Effector memory CD8-positive, alpha-beta T cell (primary cell): ENCODE results near the gene FST.

Source experiments
- ATAC-seq: fragments of 150-1000 bp; cut with Tn5 transposase; replicated peaks from 2 replicates; pipeline ENCODE4 v1.10.0; 2021; ENCODE audit warnings: mild to moderate bottlenecking, moderate library complexity
- DNase-seq, 3 experiments: peaks; one replicate each; pipeline ENCODE4 v3.0.0; 2021
- H3K27ac Mint-ChIP-seq, 2 donors: one replicate each; pipeline ENCODE4 v1.8.0; 2022; ENCODE audit warnings: mild to moderate bottlenecking in 2 of 2, mixed read lengths in 2 of 2, moderate library complexity in 2 of 2
- H3K27me3 Mint-ChIP-seq, 2 donors: one replicate each; pipeline ENCODE4 v1.8.0; 2022; ENCODE audit warnings: mixed read lengths in 2 of 2
- H3K36me3 Mint-ChIP-seq: one replicate; pipeline ENCODE4 v1.8.0; 2022; ENCODE audit warnings: mild to moderate bottlenecking, moderate library complexity, mixed read lengths; ENCODE audit not compliant: insufficient read depth
- H3K4me1 Mint-ChIP-seq, 2 donors: one replicate each; pipeline ENCODE4 v1.8.0; 2022; ENCODE audit warnings: low read depth in 2 of 2, mixed read lengths in 2 of 2
- H3K4me3 Mint-ChIP-seq, 2 donors: one replicate each; pipeline ENCODE4 v1.8.0; 2022; ENCODE audit warnings: mild to moderate bottlenecking in 2 of 2, mixed read lengths in 2 of 2, moderate library complexity in 2 of 2
- H3K9me3 Mint-ChIP-seq, 2 donors: one replicate each; pipeline ENCODE4 v1.8.0; 2022; ENCODE audit warnings: mixed read lengths in 2 of 2
- total RNA-seq, 9 experiments: gene quantifications; one replicate each; lab custom pipeline; 2026; lab: John Stamatoyannopoulos, UW

FST gene
- total RNA-seq: 0 to 5.2 (median 0.50) reads per million in 9 experiments

- peak within 1 kb of the TSS; percentile 84 to 91 for H3K4me3 Mint-ChIP-seq
- DNase-seq (no peak), ATAC-seq (no peak)
- peaks cover 47 to 57% of the 10 kb centered on the region in 2 donors for H3K27me3 Mint-ChIP-seq
- H3K27ac Mint-ChIP-seq: peak within 1 kb of the TSS; percentile 62 to 67
- no peaks in the 10 kb centered on the region for H3K9me3 Mint-ChIP-seq
- peaks cover 28 to 45% of the 10 kb centered on the region in 2 donors for H3K4me1 Mint-ChIP-seq
- peaks cover 12% of the 10 kb centered on the region for H3K36me3 Mint-ChIP-seq
These were observed at the start of gene FST for GRCh38 chr5:53480416-53481158. TSS of gene FST (plus strand) at chr5:53480629. CDS start at chr5:53480792, 163 bp downstream.

- Mint-ChIP-seq H3K27me3 (peaks cover 15 to 23% of the 10 kb centered on the region in 2 donors), H3K4me1 (no peaks in the 10 kb centered on the region), H3K27ac (no peak overlapping the region), H3K9me3 (no peaks in the 10 kb centered on the region), H3K4me3 (no peak overlapping the region), H3K36me3 (no peaks in the 10 kb centered on the region)
- DNase-seq: no peak
- no peak for ATAC-seq
These were observed 48.8 kb upstream of the FST start for GRCh38 chr5:53431665-53432064.

- DNase-seq (no peak), ATAC-seq (no peak)
- Mint-ChIP-seq H3K27ac (no peak overlapping the region), H3K4me1 (no peaks in the 10 kb centered on the region), H3K9me3 (no peaks in the 10 kb centered on the region), H3K27me3 (peaks cover 15 to 23% of the 10 kb centered on the region in 2 donors), H3K4me3 (no peak overlapping the region), H3K36me3 (no peaks in the 10 kb centered on the region)
These were observed 47.4 kb upstream of the FST start for GRCh38 chr5:53433026-53433425.

GRCh38 chr5:53434541-53434940, 45.9 kb upstream of the FST start:
- Mint-ChIP-seq H3K27ac (no peak overlapping the region), H3K36me3 (no peaks in the 10 kb centered on the region), H3K4me1 (no peaks in the 10 kb centered on the region), H3K27me3 (peaks cover 10 to 23% of the 10 kb centered on the region in 2 donors), H3K4me3 (no peak overlapping the region), H3K9me3 (no peaks in the 10 kb centered on the region)
- ATAC-seq (no peak), DNase-seq (no peak)

- Mint-ChIP-seq H3K36me3 (no peaks in the 10 kb centered on the region), H3K9me3 (no peaks in the 10 kb centered on the region), H3K27ac (no peak overlapping the region), H3K4me1 (no peaks in the 10 kb centered on the region), H3K27me3 (peaks cover 14 to 16% of the 10 kb centered on the region in 2 donors), H3K4me3 (no peak overlapping the region)
- ATAC-seq (no peak), DNase-seq (no peak)
These were observed 43.8 kb upstream of the FST start for GRCh38 chr5:53436480-53437191.

- no peak for DNase-seq
- Mint-ChIP-seq H3K4me1 (no peaks in the 10 kb centered on the region), H3K4me3 (no peak overlapping the region), H3K9me3 (no peaks in the 10 kb centered on the region), H3K27ac (no peak overlapping the region), H3K27me3 (peaks cover 12 to 26% of the 10 kb centered on the region in 2 donors), H3K36me3 (no peaks in the 10 kb centered on the region)
- no peak for ATAC-seq
These were observed 42.4 kb upstream of the FST start for GRCh38 chr5:53438079-53438478.

- H3K4me1 Mint-ChIP-seq: no peaks in the 10 kb centered on the region
- H3K36me3 Mint-ChIP-seq: no peaks in the 10 kb centered on the region
- H3K27me3 Mint-ChIP-seq: peaks cover 14 to 29% of the 10 kb centered on the region in 2 donors
- no peak for DNase-seq
- no peak overlapping the region for H3K27ac Mint-ChIP-seq
- no peak for ATAC-seq
- no peak overlapping the region for H3K4me3 Mint-ChIP-seq
- H3K9me3 Mint-ChIP-seq: no peaks in the 10 kb centered on the region
These were observed 41.6 kb upstream of the FST start for GRCh38 chr5:53438486-53439472.

- peaks cover 19 to 29% of the 10 kb centered on the region in 2 donors for H3K27me3 Mint-ChIP-seq
- H3K27ac Mint-ChIP-seq: no peak overlapping the region
- no peaks in the 10 kb centered on the region for H3K9me3 Mint-ChIP-seq
- no peaks in the 10 kb centered on the region for H3K4me1 Mint-ChIP-seq
- ATAC-seq: no peak
- DNase-seq: no peak
- H3K4me3 Mint-ChIP-seq: no peak overlapping the region
- H3K36me3 Mint-ChIP-seq: no peaks in the 10 kb centered on the region
These were observed 37.5 kb upstream of the FST start for GRCh38 chr5:53442961-53443360.

- H3K36me3 Mint-ChIP-seq: no peaks in the 10 kb centered on the region
- H3K4me1 Mint-ChIP-seq: no peaks in the 10 kb centered on the region
- no peaks in the 10 kb centered on the region for H3K9me3 Mint-ChIP-seq
- H3K27me3 Mint-ChIP-seq: peaks cover 28 to 37% of the 10 kb centered on the region in 2 donors
- DNase-seq: no peak
- no peak overlapping the region for H3K27ac Mint-ChIP-seq
- no peak overlapping the region for H3K4me3 Mint-ChIP-seq
- ATAC-seq: no peak
These were observed 34.9 kb upstream of the FST start for GRCh38 chr5:53445569-53445968.

- DNase-seq (no peak), ATAC-seq (no peak)
- no peaks in the 10 kb centered on the region for H3K4me1 Mint-ChIP-seq
- H3K27me3 Mint-ChIP-seq: peaks cover 32 to 37% of the 10 kb centered on the region in 2 donors
- no peaks in the 10 kb centered on the region for H3K9me3 Mint-ChIP-seq
- no peak overlapping the region for H3K4me3 Mint-ChIP-seq
- H3K36me3 Mint-ChIP-seq: no peaks in the 10 kb centered on the region
- H3K27ac Mint-ChIP-seq: no peak overlapping the region
These were observed 33.5 kb upstream of the FST start for GRCh38 chr5:53446908-53447307.

- no peaks in the 10 kb centered on the region for H3K4me1 Mint-ChIP-seq
- peaks cover 21 to 22% of the 10 kb centered on the region in 2 donors for H3K27me3 Mint-ChIP-seq
- DNase-seq: no peak
- H3K4me3 Mint-ChIP-seq: no peak overlapping the region
- H3K36me3 Mint-ChIP-seq: no peaks in the 10 kb centered on the region
- H3K27ac Mint-ChIP-seq: no peak overlapping the region
- no peak for ATAC-seq
- no peaks in the 10 kb centered on the region for H3K9me3 Mint-ChIP-seq
These were observed 31.6 kb upstream of the FST start for GRCh38 chr5:53448851-53449250.

- peaks cover 10 to 17% of the 10 kb centered on the region in 2 donors for H3K27me3 Mint-ChIP-seq
- H3K4me3 Mint-ChIP-seq: no peak overlapping the region
- ATAC-seq: no peak
- H3K36me3 Mint-ChIP-seq: no peaks in the 10 kb centered on the region
- DNase-seq: no peak
- no peaks in the 10 kb centered on the region for H3K4me1 Mint-ChIP-seq
- H3K27ac Mint-ChIP-seq: no peak overlapping the region
- no peaks in the 10 kb centered on the region for H3K9me3 Mint-ChIP-seq
These were observed 26.3 kb upstream of the FST start for GRCh38 chr5:53453898-53454718.

- Mint-ChIP-seq H3K36me3 (no peaks in the 10 kb centered on the region), H3K4me3 (no peak overlapping the region), H3K27me3 (peaks cover 8 to 18% of the 10 kb centered on the region in 2 donors), H3K27ac (no peak overlapping the region), H3K4me1 (no peaks in the 10 kb centered on the region), H3K9me3 (no peaks in the 10 kb centered on the region)
- no peak for ATAC-seq
- no peak for DNase-seq
These were observed 25.8 kb upstream of the FST start for GRCh38 chr5:53454719-53455000.
